CD4-positive, alpha-beta T cell treated with Interleukin-4 for 4 hours (primary cell): ENCODE measurements around the gene LATS2.
"Not testable (repeated sequence)": the region's sequence is repeated elsewhere in the genome, so short reads cannot be mapped to it uniquely, and the experiment has no call there.

Experiments
- DNase-seq: peaks from one replicate; pipeline ENCODE4 v3.0.0-alpha.2; 2020

The LATS2 gene

DNA sequence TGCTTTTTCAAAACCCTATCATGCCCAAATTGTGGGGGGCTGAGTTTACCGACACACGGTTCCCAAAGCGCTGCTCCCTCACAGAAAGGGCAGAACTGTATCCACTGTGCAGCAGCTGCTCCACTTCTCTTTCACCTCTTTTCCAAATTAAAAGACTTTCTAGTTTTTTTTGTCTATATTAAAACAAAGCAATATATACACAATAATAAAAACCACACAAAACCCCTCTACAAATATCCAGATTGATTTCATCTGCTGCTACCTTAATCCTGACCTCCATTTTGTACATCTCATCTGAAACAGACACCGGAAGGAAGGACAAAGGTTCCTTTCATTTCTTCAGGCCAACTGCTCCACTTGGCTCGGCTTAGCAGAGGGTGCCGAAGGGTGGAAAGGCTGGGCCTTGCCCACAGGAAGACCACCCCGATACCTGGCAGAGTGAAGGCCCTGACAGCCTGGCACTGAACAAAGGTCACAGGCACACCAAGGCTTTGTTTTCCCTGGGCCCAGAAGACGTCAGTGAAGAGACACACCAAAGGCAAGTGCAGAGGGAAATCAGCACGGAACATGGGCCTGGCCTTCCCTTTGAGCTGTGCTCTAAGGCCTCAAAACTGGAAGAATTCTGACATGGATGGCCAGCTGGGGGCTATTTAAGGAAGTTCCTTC is 71.6 kb downstream of the LATS2 start:
- DNase-seq = no peak

DNA sequence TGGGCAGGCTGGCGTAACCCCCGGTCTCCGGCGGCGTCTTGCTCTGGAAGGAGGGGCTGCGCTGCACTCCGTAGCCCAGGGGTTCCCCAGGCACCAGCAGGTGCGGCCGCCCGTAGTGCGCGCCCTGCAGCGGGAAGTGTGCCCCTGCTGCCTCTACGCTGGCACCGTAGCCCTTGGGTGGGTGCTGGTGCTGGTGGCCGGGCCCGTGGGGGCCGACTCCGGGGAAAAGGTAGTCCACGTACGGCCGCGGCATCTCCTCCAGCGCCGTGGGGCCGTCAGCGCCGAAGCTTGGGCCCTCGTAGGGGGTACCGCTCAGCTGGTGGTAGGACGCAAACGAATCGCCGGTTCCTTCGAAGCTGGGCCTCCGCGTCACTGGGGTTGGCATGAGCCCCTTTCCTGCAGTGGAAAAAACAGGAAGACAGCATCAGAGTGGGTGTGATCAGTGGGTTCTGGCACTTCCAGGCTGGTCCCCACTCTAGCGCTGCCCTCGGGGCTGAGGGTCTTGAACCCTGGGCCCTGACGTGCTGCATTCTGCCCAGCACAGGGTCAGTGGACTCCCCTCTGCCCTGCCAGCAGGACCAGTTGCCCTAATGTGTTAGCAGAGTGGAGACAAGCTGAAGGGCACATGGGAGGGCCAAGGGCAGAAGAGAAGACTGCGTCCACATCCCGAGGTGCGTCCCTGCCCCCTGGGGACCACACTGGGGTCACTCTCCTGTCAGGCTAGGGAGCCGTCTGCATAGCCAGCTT is 72.3 kb downstream of the LATS2 start:
- DNase-seq = no peak

DNA sequence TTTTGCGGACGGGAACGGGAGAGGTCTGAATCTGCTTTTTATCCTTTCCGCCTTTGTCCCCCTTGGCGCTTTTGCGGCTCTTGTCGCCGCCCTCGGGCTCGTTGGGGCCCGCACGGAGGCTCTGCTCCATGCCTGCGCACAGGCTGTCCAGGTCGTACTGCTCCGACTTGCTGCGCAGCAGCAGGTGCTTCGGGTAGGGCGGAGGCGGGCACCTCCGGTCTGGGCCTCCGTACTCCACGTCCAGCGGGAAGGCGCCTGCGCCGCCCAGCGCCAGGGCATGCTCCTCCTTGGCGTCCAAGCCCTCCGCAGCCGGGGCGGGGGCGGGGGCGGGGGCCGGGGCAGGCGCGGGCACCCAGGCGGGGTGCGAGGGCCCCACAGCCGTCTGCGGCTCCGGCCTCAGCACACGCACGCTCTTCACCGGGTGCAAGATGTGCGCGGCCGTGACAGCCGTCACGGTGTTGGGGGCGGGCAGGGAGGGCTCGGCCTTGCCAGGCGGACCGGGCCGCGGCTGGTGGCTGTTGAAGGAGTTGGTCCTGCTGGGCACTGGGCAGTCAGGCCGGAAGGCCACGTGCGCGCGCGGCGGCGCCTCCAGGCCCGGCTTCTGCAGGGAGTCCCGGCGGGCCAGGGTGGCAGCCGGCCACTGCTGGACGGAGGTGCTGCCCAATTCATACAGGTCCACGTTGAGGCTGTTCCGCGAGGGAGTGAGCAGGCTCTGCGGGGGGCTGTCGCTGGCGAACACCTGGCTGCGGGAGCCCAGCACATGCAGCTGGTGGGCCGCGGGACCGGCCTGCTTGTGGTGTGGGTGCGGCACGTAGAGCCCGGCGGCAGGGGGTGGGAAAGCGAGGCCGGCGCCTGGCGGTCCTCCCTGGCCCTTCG is 73.1 kb downstream of the LATS2 start:
- DNase-seq = no peak

DNA sequence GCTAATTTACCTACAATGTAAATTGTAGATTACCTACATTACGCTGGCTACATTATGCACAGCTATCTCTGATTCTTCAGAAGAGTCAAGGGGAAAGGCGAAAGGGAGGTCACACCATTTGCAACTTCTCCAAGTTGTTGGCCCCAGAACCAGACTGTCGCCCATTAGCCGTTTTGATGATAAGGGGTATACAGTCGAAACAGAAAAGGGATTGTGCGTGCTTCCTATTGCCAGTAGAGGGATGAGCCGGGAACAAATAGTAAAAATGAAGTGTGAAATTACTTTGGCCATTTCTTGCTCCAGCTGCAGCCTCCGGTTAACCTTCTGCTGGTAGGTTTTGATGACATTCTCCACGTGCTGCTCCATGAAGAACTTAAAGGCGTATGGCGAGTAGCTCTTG is 73.8 kb downstream of the LATS2 start:
- DNase-seq = no peak

DNA sequence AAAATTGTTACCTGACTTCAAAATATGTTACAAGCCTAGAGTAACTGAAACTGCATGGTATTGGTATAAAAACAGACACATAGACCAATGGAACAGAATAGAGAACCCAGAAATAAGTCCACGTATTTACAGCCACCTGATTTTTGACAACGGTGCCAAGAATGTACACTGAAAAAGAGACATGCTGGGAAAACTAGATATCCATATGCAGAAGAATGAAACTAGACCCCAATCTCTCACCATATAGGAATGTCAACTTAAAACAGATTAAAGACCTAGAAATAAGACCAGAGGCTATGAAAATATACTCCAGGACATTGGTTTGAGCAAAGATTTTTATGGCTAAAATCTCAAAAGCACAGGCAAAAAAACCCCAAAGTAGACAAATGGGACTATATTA is 76.5 kb downstream of the LATS2 start:
- no peak for DNase-seq

DNA sequence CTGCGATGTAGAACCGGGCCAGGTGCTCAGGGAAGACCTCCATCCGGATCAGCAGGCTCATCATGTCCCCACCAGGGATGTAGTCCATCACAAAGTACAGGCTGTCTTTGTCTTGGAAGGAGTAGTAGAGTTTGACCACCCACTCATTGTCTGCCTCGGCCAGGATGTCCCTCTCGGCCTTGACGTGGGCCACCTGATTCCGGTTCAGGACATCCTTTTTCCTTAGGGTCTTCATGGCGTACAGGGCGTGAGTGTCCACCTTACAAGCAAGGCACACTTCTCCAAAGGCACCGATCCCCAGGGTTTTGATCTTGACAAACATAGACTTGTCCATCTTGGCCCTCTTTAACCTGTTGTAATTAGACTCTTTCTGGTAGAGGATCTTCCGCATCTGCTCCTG is 78.0 kb downstream of the LATS2 start:
- DNase-seq = no peak

DNA sequence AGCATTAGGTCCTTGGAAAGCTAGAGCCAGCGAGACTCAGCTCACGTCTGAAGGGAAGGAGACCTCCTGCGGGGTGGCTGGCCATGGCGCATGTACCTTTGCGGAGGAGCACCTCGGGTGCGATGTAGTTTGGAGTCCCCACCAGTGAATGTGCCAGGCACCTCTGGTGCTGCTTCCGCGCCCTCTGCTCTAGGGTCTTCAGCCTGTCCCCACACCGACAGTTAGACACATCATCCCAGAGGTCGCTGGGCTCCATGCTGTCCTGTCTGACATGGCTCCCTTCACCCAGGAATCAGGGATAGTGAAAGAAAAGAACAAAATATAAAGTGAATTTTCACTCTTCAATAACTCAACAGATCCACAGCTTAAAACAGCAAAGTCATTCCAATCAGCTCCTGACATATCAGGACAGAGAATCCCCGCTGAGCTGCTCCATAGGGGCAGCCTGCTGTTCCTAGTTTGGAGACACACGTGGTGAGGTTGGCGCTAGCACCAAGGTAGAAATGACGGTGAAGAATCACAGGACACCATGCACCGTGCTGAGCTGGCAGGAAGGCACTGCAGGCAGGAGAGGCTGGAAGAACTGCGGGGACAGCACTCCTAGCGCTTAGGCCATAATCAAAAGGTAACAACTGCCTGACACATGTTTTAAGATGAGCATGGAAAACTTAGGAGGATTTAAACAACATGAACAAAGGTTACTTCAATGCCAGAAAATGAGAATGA is 79.9 kb downstream of the LATS2 start:
- DNase-seq = no peak

DNA sequence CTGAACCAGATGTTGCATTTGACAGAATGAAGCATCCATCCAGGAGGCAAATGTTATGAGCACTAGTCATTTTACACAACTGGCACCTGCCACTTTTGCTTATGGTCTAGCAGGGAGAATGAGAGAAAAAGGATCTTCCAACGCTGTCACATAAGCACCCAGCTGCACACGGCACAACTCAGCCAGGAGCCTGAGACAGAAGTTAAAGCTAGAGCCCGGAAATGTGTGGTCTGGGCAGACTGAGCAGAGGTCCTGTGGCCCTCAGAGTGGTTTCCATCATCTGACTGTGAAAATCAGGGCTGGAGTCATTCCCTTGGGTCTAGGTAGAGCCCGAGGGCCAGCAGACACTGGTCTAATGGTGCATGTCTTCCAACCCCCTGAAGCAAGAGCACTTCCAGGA is 80.5 kb downstream of the LATS2 start:
- no peak for DNase-seq

DNA sequence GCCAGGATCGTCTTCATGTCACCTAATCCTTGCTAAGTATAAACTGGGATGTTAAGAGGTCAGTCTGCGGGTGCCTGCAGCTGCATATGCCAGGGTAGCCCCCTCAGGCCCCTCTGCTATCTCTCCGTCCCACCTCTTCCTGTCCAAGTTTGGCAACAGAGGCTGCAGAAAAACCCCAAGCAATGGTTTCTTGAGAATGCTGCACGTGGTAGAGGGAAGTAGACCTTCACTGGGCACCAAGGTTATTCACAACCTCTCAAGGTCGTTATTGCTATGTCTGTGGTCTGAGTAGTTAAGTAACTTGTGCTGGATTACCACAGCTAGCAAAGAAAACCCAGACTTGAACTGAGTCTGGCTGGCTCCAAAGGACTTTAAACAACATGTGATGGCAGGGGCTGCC is 81.0 kb downstream of the LATS2 start:
- DNase-seq = no peak

DNA sequence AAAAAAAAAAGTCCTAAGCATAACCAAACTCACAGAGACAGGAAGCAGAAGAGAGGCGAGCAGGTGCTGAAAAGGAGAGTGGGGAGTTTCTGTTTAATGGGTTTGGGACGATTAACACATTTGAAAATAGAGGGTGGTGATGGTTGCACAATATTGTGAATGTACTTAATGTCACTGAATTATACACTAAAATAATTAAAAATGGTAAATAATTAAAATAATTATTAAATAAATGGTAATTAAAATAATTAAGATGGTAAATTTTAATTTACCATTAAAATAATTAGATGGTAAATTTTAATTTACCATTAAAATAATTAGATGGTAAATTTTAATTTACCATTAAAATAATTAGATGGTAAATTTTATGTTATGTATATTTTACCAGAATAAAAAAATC is 84.0 kb downstream of the LATS2 start:
- no peak for DNase-seq

DNA sequence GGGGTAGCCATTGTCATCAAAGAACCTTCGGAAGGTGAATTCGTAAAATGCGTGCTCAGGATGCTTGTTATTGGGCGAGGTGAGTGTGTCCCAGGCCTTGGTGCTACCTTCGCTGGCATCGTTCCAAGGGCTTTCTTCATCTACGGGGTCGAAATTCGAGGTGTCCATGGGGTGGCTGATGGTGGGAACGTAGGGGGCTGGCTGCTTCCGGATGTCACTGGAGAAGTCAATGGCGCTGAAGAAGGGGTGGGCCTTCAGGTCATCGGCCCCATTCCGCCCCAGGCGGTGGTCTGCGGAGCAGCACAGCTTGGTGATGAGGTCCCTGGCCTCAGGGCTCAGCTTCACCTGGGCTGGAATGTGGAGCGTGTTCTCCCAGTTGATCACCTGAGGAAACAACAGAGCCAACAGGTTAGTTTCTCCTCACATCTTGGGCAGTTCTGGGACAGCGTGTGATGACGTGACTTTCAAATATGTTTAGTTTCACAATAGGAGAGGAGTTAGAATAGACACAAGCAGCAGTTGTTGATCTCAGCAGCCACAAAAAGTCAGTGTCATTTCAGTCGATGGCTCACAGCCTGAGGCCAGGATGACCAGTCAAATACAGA is 86.3 kb downstream of the LATS2 start:
- no peak for DNase-seq

DNA sequence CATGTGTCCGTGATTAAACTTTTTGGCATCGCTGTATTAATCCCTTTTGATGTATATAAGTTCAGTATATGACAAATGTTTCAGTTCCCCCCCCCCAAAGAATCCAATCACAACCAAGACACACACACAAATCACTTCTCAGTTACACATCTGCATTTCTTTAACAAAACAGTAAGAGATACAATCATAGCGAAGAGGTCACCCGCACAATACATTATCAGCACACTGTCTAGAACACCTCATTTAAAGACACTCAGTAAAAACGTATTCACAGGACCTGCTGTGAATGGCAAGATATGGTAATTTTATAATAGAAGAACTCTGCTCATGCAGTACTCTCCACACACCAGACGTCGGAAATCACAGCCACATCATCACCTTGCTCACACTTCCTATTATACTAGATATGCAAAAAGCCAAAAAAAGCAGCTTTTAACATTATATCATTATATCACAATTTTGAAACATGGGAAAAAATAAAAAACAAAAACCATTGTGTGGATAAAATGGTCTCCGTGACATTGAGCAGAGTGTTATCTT is 87.4 kb downstream of the LATS2 start:
- DNase-seq = no peak

DNA sequence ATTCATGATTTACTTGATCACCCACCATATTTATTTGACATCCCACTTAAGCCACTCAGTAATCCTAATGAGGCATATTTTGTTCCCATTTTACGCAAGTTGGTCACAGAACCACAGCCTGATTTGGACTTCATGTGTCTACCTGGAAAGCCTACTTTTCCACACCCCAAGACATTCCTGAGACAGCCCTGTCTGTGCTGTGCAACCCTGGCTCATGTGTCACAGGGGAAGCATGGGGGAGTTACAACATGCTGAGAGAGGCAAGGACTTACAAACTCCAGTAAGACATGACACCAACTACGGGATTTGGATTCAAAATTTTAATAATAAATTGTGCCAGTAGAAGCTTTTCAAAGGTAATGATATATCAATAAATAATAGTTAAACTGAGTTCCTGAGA is 88.7 kb downstream of the LATS2 start:
- DNase-seq = no peak

DNA sequence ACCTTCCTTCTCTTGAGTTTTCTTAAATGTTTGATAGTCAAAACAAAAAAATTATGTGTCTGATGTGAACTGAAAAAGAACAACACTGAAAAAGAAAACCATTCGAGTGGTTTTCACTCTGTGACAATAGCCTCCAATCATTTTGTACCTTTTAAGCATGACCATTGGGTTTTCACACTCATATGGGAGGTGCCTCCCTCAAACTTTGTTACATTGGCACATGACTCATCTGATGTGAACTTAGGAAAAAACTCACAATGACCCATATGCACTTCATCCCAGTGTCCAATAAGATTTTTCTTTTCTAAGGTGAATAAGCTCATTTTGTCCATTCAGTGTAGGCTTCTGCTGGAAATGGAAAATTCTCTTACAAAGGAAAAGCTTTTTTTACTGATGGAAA is 92.2 kb downstream of the LATS2 start:
- no peak for DNase-seq

DNA sequence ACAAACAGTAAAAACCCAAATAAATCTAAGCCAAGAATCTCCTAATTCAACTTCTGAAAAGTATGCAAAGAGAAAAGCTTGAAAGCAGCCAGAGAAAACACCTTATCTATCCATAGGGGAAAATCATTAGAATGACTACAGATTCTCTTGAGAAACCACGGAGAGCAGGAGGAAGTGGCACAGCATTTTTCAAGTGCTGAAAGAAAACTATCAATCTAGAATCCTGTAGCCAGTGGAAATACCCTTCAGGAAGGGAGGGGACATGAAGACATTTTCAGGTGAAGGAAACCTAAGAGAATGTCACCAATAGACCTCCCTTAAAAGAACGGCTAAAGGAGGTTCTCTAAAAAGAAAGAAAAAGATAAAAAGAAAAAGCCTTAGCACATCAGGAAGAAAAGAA is 92.6 kb downstream of the LATS2 start:
- DNase-seq = no peak

DNA sequence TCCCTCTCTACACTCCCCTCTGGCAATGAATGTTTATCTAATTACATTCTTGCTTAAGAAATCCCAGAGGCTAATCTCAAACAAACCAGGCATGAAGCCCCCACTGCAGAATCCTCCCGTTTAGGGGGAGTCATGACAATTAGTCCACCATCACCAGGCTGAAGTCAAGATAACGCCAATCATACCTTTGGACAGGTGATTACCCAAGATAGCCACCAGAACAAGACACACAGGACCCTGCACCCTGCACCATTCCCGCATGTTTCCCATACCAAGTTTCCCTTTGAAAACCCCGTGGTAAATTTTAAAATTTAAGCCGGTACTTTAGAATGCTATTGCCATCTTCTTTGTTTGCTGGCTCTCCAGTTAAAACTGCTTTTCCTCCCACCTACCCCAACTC is 94.0 kb downstream of the LATS2 start:
- no peak for DNase-seq

DNA sequence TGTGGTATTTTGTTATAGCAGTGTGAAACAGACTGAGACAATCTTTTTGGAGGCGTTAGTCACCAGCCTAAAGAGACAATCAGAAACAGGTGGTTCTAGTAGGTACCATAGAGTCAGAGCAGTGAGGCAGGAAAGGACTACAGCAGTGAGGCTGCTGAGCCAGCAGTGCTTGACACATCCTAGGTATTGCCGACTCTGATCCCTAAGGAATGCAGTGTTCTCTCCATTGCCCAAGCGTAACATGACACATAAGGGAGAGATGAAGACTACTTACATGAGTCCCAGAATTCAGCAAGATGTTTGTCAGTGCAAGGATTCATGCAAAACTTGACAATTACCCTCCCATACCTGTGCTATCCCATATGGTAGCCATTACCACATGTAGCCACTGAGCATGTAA is 96.5 kb downstream of the LATS2 start:
- DNase-seq = no peak

DNA sequence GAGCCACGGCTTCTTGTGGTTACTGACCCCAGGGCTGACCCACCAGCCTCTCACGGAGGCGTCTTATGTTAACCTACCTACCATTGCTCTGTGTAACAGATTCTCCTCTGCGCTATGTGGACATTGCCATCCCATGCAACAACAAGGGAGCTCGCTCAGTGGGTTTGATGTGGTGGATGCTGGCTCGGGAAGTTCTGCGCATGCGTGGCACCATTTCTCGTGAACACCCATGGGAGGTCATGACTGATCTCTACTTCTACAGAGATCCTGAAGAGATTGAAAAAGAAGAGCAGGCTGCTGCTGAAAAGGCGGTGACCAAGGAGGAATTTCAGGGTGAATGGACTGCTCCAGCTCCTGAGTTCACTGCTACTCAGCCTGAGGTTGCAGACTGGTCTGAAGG is 99.7 kb downstream of the LATS2 start:
- DNase-seq = not testable (repeated sequence)

DNA sequence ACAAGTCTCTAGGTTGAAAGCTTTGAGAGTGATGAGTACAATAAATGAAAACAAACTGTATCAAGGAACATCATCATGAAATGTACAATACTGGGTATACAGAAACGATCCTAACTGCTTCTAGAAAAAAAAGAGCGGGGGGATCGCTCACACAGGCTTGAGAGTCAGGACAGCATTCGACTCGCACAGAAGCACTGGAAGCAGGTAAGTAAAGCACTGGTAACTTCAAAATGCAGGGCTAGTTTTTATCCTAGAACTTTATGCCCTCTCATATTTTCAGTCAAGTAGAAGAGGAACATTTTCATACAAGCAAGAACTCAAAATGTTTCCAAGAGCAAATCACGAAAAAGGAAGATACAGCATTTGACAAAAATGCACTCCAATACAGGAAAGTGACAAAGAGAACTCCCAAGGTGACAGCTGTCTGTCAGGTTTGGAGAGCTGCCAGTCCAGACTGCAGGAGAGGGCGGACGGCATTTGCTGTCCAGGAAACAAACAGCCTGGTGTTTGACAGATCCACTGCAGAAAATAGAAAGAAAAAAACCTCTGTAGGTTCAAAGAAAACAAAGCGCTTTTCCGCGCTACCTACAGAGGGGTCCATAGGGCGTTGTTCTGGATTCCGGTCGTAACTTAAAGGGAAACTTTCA is 100.6 kb downstream of the LATS2 start:
- no peak for DNase-seq

DNA sequence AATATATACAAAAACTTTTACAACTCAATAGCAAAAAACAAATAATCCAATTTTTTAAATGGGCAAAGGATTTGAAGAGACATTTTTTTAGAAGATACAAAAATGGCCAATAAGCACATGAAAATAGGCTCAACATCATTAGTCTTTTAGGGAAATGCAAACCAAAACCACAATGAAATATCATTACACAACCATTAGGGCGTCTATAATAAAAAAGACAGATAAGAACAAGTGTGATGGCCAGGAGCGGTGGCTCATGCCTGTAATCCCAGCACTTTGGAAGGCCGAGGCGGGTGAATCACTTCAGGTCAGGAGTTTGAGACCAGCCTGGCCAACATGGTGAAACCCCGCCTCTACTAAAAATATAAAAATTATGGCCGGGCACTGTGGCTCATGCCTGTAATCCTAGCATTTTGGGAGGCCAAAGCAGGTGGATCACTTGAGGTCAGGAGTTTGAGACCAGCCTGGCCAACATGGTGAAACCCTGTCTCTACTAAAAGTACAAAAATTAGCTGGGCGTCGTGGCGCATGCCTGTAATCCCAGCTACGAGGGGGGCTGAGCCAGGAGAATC is 104.3 kb downstream of the LATS2 start:
- DNase-seq = not testable (repeated sequence)

DNA sequence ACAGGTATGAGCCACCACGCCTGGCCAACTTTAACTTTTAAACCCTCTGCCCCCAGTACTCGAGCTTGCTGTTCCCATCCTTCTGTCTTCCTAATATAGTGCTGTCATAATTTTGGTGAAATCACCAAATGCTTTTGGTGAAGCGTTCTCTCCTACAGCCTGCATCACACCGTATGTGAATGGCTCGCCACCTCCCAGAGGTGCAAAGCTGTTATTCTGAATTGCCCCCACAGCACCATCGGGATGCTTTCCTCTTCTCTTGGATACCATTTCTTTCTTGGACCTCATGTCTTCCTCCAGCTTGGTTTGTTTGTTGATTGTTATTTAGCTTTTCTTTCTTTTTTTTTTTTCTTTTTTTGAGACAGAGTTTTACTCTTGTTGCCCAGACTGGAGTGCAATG is 105.9 kb downstream of the LATS2 start:
- DNase-seq = no peak
